ENCODE results near the gene SPACA9. TPM values are rescaled to one million over a fixed set of nuclear protein-coding genes. Genes with fewer than 3 reads are reported as not detected.

The SPACA9 gene
- total RNA-seq, 1 donor from 2014 or later: 1.2 TPM

DNA sequence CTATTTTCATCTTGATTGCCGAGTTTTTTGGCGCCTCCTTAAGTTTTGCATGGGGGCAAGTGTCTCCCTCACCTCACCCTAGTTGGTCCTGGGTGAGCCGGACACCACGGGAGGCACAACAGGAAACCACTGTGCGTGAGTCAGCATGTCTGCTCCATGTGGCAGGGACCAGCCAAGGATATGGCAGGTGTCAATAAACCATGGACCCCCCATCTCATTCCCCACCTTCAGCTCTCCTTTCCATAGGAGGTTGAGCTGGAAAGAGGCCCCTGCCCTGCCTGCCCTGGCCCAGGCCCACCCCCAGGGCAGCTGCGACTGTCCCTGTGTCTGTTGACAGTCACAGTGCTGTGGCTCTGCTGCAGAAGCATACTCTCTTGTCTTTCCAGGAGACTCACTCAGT lies 3.1 kb downstream of the SPACA9 start:
- no peak for DNase-seq
- no peak overlapping the region for H3K27ac Mint-ChIP-seq
- no peaks in the 10 kb centered on the region for H3K27me3 Mint-ChIP-seq
- no peak for ATAC-seq (ENCODE audit: low read depth)
- ChIA-PET CTCF (no interaction called here), POLR2A (no interaction called here)
- H3K4me3 Mint-ChIP-seq: no peak overlapping the region
- H3K4me1 Mint-ChIP-seq: peaks cover 30% of the 10 kb centered on the region
- no peaks in the 10 kb centered on the region for H3K9me3 Mint-ChIP-seq
- no peaks in the 10 kb centered on the region for H3K36me3 Mint-ChIP-seq (ENCODE audit: low read depth)
- TF ChIP-seq, protein P1, sequence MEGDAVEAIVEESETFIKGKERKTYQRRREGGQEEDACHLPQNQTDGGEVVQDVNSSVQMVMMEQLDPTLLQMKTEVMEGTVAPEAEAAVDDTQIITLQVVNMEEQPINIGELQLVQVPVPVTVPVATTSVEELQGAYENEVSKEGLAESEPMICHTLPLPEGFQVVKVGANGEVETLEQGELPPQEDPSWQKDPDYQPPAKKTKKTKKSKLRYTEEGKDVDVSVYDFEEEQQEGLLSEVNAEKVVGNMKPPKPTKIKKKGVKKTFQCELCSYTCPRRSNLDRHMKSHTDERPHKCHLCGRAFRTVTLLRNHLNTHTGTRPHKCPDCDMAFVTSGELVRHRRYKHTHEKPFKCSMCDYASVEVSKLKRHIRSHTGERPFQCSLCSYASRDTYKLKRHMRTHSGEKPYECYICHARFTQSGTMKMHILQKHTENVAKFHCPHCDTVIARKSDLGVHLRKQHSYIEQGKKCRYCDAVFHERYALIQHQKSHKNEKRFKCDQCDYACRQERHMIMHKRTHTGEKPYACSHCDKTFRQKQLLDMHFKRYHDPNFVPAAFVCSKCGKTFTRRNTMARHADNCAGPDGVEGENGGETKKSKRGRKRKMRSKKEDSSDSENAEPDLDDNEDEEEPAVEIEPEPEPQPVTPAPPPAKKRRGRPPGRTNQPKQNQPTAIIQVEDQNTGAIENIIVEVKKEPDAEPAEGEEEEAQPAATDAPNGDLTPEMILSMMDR (IDR thresholded peaks at IDR 0.05): no peak
- intact Hi-C loops (cut with micrococcal nuclease): no loop called here

DNA sequence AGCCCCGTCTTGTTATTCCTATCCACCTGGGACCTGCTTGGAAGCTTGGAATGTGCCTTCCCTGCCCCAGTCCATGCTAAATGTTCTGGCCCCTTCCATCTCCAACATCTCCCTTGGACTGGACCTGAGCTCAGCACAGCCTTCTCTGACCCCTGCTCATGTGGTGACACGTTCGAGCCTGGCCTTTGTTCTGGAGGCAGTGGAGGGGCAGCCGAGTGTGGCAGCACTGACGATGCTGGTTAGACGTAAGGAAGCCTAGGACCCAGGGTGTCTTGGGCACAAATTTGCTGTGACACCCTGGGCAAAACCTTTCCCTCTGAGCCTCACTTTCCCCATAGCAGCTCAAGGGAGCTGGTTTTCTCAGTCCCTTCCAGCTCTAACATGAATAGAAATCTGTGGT lies 3.9 kb downstream of the SPACA9 start:
- TF ChIP-seq, protein P1 (IDR thresholded peaks at IDR 0.05): no peak
- no peaks in the 10 kb centered on the region for H3K27me3 Mint-ChIP-seq
- no peaks in the 10 kb centered on the region for H3K9me3 Mint-ChIP-seq
- peaks cover 38% of the 10 kb centered on the region for H3K4me1 Mint-ChIP-seq
- ATAC-seq (ENCODE audit: low read depth): no peak
- ChIA-PET CTCF (interaction anchor here (1.1 kb wide), 1 partner anchor 34 kb away, joined by 3 read pairs; no protein-coding TSS in a partner anchor), POLR2A (no interaction called here)
- intact Hi-C loops (cut with micrococcal nuclease): no loop called here
- no peak for DNase-seq
- H3K27ac Mint-ChIP-seq: no peak overlapping the region
- H3K4me3 Mint-ChIP-seq: no peak overlapping the region
- no peaks in the 10 kb centered on the region for H3K36me3 Mint-ChIP-seq (ENCODE audit: low read depth)

DNA sequence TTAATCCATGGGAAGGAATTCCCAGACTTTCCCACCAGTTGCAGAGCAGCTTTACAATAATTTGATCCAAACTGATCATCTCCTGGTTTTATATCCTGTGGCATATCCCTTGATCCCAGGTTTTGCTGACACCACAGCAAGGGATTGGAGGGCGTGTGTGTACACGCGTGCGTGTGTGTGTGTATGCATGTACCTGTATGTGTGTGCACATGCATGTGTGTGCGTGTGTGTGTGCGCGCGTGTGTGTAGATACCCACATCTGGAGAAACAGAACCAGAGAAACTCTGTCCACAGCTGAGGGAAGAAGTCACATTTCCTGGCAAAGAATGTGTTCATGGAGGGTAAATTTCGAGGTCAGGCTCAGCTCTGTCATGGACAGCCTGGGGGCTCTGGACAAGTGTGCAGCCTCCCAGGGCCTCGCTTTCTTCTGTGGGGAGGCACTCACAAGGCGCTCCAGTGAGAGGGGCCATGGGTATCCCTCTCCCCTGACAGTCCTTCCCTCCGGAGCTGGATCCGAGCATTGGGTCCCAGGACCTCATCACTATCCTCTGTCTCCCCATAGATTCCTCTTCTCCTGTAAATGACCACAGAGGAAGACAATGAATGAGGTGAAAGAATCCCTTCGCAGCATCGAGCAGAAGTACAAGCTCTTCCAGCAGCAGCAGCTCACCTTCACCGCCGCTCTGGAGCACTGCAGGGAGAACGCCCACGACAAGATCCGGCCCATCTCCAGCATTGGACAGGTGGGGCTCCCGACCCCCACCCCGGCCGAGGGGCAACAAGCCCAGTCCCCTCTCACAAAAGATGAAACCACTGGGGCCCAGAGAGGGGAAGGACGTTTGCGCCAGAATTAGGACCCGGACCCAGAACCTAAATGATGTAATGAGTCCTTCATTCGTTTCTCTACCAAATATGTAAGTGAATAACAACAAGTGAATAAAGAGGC lies 4.9 kb downstream of the SPACA9 start:
- Mint-ChIP-seq H3K4me3 (no peak overlapping the region), H3K4me1 (peaks cover 48% of the 10 kb centered on the region)

DNA sequence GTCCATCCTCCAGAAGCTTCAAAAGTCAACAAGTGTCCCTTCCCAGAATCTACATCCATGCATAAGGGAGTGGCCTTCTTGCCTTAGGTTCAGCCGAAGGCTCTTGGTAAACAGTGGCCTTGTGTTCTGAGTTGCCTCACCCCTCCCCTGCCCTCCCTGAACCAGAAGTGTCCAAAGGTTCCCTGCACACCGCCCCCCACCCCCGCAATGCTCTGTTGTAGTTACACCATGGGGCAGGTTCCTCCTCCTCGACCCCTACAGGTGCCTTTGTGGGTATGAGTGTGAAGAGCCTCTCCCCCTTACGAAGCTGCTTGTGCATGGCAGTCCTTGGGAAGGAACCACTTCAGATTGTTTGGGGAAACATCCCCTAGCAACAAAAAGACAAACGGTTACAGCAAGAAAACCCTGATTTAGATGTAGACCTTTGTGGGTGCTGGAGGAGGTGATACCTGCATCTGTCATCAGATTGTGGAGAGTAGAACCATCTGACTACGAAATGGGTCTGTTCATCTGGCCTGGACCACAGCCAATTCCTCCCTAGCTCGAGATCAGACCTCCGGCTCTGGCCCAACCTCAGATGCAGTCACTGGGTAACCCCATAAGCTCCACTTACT lies 7.1 kb downstream of the SPACA9 start:
- no peak for ATAC-seq (ENCODE audit: low read depth)
- DNase-seq: no peak
- H3K36me3 Mint-ChIP-seq (ENCODE audit: low read depth): no peaks in the 10 kb centered on the region
- H3K27me3 Mint-ChIP-seq: no peaks in the 10 kb centered on the region
- peaks cover 48% of the 10 kb centered on the region for H3K4me1 Mint-ChIP-seq
- no peaks in the 10 kb centered on the region for H3K9me3 Mint-ChIP-seq
- intact Hi-C loops (cut with micrococcal nuclease): no loop called here
- H3K4me3 Mint-ChIP-seq: no peak overlapping the region
- no peak overlapping the region for H3K27ac Mint-ChIP-seq
- TF ChIP-seq, protein P1 (IDR thresholded peaks at IDR 0.05): no peak
- ChIA-PET POLR2A (interaction anchor here (0.7 to 1.1 kb wide), 3 partner anchors 18 to 806 kb away, joined by 3 to 4 read pairs (median 4); partner anchors contain the start of gene TSC1), CTCF (interaction anchor here (1.2 kb wide), 2 partner anchors 16 to 19 kb away, joined by 3 read pairs; no protein-coding TSS in a partner anchor)

More for the DNA sequence above, 4.9 kb downstream of the SPACA9 start:
- Mint-ChIP-seq H3K9me3 (no peaks in the 10 kb centered on the region), H3K36me3 (ENCODE audit: low read depth) (no peaks in the 10 kb centered on the region), H3K27me3 (no peaks in the 10 kb centered on the region), H3K27ac (no peak overlapping the region)
- intact Hi-C loops (cut with micrococcal nuclease): no loop called here
- TF ChIP-seq, protein P1 (IDR thresholded peaks at IDR 0.05): no peak
- CTCF ChIA-PET: interaction anchor here (1.1 kb wide), 1 partner anchor 35 kb away, joined by 3 read pairs; no protein-coding TSS in a partner anchor
- no peak for DNase-seq
- POLR2A ChIA-PET: no interaction called here
- ATAC-seq (ENCODE audit: low read depth): no peak

DNA sequence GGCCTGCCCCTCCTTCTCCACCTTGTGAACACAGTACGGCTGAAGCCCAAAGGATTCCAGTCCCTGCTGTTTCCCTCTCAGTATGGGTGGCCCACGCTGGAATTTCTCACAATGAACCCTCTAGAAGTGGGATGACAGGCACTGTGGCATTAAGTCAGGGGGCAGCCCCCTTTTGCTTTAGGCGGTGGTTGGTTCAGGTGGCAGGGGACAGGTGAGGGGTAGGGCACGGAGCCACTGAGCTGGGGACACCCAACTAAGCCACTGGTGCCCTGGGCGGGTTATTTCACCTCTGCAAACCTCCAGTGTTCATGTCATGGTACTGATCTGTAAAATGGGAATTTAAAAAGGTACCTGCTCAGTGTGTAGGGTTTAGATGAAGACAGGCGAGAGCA lies 7.6 kb downstream of the SPACA9 start:
- intact Hi-C loops (cut with micrococcal nuclease): no loop called here
- TF ChIP-seq, protein P1 (IDR thresholded peaks at IDR 0.05): no peak
- H3K27ac Mint-ChIP-seq: no peak overlapping the region
- peaks cover 48% of the 10 kb centered on the region for H3K4me1 Mint-ChIP-seq
- POLR2A ChIA-PET: interaction anchor here (1.1 kb wide), 1 partner anchor 59 kb away, joined by 3 read pairs; the partner anchor contains the start of gene TSC1
- CTCF ChIA-PET: interaction anchor here (1.2 kb wide), 2 partner anchors 15 to 18 kb away, joined by 3 read pairs; no protein-coding TSS in a partner anchor
- DNase-seq (no peak), ATAC-seq (ENCODE audit: low read depth) (no peak)
- no peaks in the 10 kb centered on the region for H3K27me3 Mint-ChIP-seq
- H3K9me3 Mint-ChIP-seq: no peaks in the 10 kb centered on the region
- no peaks in the 10 kb centered on the region for H3K36me3 Mint-ChIP-seq (ENCODE audit: low read depth)
- no peak overlapping the region for H3K4me3 Mint-ChIP-seq

Measured in activated B cell treated with CpG ODN at 0.5 μM for 24 hours (primary cell).